Nephron (organoid): ENCODE data around the gene CLCN1.

Experiments
- H3K27ac Mint-ChIP-seq, 3 experiments: 2 replicates each; pipeline ENCODE4 v1.8.0; 2020; ENCODE audit warnings: mixed read lengths in 3 of 3, mild to moderate bottlenecking in 2 of 3, moderate library complexity in 1 of 3
- H3K27me3 Mint-ChIP-seq: 2 replicates; pipeline ENCODE4 v1.8.0; 2021; ENCODE audit warnings: low read depth, mild to moderate bottlenecking, moderate library complexity, mixed read lengths
- H3K36me3 Mint-ChIP-seq: 2 replicates; pipeline ENCODE4 v1.8.0; 2020; ENCODE audit warnings: low read depth, mixed read lengths
- H3K4me1 Mint-ChIP-seq: 2 replicates; pipeline ENCODE4 v1.8.0; 2020; ENCODE audit warnings: mixed read lengths
- H3K4me3 Mint-ChIP-seq, 3 experiments: 2 replicates each; pipeline ENCODE4 v1.8.0; 2020; ENCODE audit warnings: mild to moderate bottlenecking in 3 of 3, mixed read lengths in 3 of 3, moderate library complexity in 2 of 3
- H3K9me3 Mint-ChIP-seq: 2 replicates; pipeline ENCODE4 v1.8.0; 2020; ENCODE audit warnings: mixed read lengths
- CTCF ChIP-seq, 3 experiments: fragments of 200-600 bp; sonication (generic); IDR thresholded peaks; one replicate each; pipeline ENCODE4 v1.5.0; 2021; ENCODE audit warnings: antibody characterized with exemption in 3 of 3; ENCODE audit not compliant: unreplicated experiment in 3 of 3

The CLCN1 gene

GRCh38 chr7:143325240-143325639 lies 9.3 kb downstream of the CLCN1 start:
- Mint-ChIP-seq H3K27ac (peak overlapping the region in 2 of 3 experiments; percentile 21 to 100), H3K36me3 (no peaks in the 10 kb centered on the region), H3K27me3 (no peaks in the 10 kb centered on the region), H3K4me3 (no peak overlapping the region), H3K4me1 (peaks cover 19% of the 10 kb centered on the region), H3K9me3 (no peaks in the 10 kb centered on the region)
- TF ChIP-seq CTCF (IDR thresholded peaks at IDR 0.05; ENCODE audit: unreplicated experiment in 3 of 3), result no peak

DNA sequence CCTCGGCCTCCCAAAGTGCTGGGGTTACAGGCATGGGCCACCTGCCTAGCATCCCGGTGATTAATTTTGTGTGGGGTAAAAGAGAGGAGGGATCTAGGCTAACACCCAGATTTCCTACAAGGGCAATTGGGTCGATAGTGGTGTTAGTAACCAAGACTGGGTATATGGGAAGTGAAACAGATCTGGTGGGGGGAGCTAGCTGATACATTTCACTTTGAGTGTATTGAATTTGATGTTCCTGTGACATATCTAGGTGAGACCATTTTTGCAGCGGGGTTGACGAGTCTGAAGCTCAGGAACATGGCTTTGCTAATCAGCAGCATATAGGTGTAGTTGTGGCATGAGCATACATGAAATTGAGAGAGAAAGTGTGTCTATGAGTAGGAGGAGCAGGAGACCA lies 12.0 kb downstream of the CLCN1 start:
- no peak for TF ChIP-seq CTCF (IDR thresholded peaks at IDR 0.05; ENCODE audit: unreplicated experiment in 3 of 3)
- H3K27me3 Mint-ChIP-seq, result no peaks in the 10 kb centered on the region
- no peaks in the 10 kb centered on the region for H3K36me3 Mint-ChIP-seq
- H3K9me3 Mint-ChIP-seq, result no peaks in the 10 kb centered on the region
- H3K27ac Mint-ChIP-seq, result peak overlapping the region in 1 of 3 experiments; percentile 2
- no peak overlapping the region for H3K4me3 Mint-ChIP-seq
- peaks cover 15% of the 10 kb centered on the region for H3K4me1 Mint-ChIP-seq

DNA sequence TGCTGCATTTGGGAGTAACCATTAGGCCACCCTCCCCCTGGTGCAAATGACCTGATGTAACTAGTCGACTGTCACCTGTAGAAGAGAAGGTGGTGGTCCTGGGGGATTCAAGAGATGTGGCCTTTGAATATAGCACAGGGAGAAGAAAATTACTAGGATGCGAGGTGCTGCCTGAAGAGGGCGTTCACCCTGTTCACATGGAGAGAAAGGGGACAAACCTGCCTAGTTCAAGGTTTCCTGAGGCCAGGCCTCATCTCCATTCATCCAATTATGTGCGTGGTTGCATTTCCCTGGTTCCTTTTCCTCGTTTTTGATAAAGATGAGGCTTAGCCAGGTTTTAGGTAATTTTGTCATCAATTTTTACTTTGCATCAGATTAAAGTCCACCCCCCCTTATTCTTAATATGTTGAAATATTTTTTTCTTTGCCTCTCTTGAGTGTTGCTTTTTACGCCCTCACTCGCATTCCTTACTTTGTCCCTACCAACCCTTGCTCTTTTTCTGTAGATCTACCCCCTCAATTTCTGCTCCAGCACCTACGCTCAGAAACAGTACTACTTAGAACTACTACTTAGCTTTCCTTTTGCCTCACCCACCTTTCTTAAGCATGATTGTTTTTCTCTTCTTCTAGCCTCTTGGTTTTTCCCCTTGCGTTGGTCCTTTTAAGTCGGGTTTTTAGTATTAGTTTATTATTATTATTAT lies 13.7 kb downstream of the CLCN1 start:
- TF ChIP-seq CTCF (IDR thresholded peaks at IDR 0.05; ENCODE audit: unreplicated experiment in 3 of 3), result no peak
- H3K27ac Mint-ChIP-seq, result peak overlapping the region in 1 of 3 experiments; percentile 14
- H3K36me3 Mint-ChIP-seq, result no peaks in the 10 kb centered on the region
- no peaks in the 10 kb centered on the region for H3K4me1 Mint-ChIP-seq
- H3K4me3 Mint-ChIP-seq, result no peak overlapping the region
- H3K9me3 Mint-ChIP-seq, result no peaks in the 10 kb centered on the region
- no peaks in the 10 kb centered on the region for H3K27me3 Mint-ChIP-seq

DNA sequence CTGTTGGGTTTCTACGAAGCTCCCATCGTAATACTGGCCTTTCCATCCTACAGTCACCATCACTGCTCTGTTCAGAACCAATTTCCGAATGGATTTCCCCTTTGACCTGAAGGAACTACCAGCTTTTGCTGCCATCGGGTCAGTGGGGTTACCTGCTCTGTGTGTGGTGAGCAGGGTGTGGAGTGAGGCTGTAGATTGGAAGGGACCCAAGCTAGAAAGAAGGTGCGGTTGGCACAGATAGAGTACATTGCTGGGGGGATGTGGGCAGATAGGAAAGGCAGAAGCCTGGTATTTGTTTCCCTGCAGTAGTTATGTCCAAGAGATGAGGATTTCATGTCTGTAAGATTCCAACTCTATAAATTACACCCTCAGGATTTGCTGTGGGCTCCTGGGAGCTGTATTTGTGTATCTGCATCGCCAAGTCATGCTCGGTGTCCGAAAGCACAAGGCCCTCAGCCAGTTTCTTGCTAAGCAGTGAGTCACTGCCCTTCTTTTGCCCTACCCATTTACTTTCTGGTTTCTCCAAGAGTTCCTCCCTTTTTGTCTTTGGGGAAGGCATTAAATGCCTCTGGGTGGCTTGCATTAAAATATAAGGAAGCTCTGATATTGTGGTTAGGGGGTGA lies 15.4 kb downstream of the CLCN1 start:
- no peak overlapping the region for H3K27ac Mint-ChIP-seq
- H3K4me1 Mint-ChIP-seq, result no peaks in the 10 kb centered on the region
- no peaks in the 10 kb centered on the region for H3K9me3 Mint-ChIP-seq
- TF ChIP-seq CTCF (IDR thresholded peaks at IDR 0.05; ENCODE audit: unreplicated experiment in 3 of 3), result no peak
- peaks cover 3% of the 10 kb centered on the region for H3K27me3 Mint-ChIP-seq
- H3K4me3 Mint-ChIP-seq, result no peak overlapping the region
- H3K36me3 Mint-ChIP-seq, result no peaks in the 10 kb centered on the region

DNA sequence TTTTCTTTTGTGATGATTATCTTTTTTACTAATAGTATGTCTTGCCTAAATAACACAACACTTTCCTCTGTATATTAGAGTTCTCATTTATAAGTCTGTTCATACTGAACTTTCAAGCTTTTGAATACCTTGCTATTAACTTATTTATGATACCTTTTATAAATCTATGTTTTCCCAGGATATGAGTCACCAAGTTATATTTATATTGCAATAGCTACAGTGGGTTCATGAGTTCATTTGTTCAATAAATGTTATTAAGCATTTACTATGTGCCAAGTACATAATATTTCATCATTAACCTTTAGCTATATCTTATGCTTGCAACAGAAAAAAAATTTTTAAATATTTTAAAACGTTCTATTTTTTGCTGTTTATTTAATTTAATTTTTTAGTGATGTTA lies 18.3 kb downstream of the CLCN1 start:
- no peak overlapping the region for H3K27ac Mint-ChIP-seq
- no peaks in the 10 kb centered on the region for H3K36me3 Mint-ChIP-seq
- no peaks in the 10 kb centered on the region for H3K9me3 Mint-ChIP-seq
- H3K4me1 Mint-ChIP-seq, result no peaks in the 10 kb centered on the region
- no peak for TF ChIP-seq CTCF (IDR thresholded peaks at IDR 0.05; ENCODE audit: unreplicated experiment in 3 of 3)
- H3K27me3 Mint-ChIP-seq, result peaks cover 9% of the 10 kb centered on the region
- H3K4me3 Mint-ChIP-seq, result no peak overlapping the region

DNA sequence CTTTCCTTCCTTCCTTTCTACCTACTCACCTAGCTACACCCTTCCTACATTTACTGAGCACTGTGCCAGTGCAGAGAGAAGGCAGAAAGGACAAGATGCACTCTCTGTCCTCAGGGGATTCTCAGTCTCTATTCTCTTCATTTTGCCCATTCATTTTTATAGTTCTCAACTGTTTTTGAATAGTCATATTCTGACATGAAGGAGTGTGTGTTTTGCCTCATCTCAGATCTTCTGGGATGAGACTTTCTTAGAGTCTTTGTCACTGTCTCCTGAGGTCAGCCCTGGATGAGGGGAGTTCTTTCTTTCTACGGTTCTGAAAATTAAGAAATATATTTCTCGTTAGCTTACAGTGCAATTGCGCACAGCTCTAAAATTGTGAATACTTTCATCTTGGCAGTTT lies 21.3 kb downstream of the CLCN1 start:
- no peak for TF ChIP-seq CTCF (IDR thresholded peaks at IDR 0.05; ENCODE audit: unreplicated experiment in 3 of 3)
- Mint-ChIP-seq H3K4me3 (no peak overlapping the region), H3K9me3 (no peaks in the 10 kb centered on the region), H3K27ac (no peak overlapping the region), H3K4me1 (no peaks in the 10 kb centered on the region), H3K27me3 (peaks cover 17% of the 10 kb centered on the region), H3K36me3 (no peaks in the 10 kb centered on the region)
